GM12891 (cell line): ENCODE results near the gene POLN.

Experiments
- PAX5 ChIP-seq: IDR thresholded peaks from 2 replicates; pipeline ENCODE4 v1.6.1; 2011; ENCODE audit warnings: low read length, moderate library complexity, mild to moderate bottlenecking; ENCODE audit not compliant: insufficient read depth, severe bottlenecking
- POLR2A ChIP-seq: IDR thresholded peaks from 2 replicates; pipeline ENCODE4 v1.6.1; 2011; ENCODE audit warnings: low read depth, low read length, control low read depth
- POLR2AphosphoS5 ChIP-seq: IDR thresholded peaks from 2 replicates; pipeline ENCODE4 v1.6.1; 2011; ENCODE audit warnings: low read depth, low read length, control low read depth
- POU2F2 ChIP-seq: IDR thresholded peaks from 2 replicates; pipeline ENCODE4 v1.6.1; 2011; ENCODE audit warnings: low read depth, mild to moderate bottlenecking, control low read depth, low read length, moderate library complexity
- SPI1 ChIP-seq: IDR thresholded peaks from 2 replicates; pipeline ENCODE4 v1.6.1; 2011; ENCODE audit warnings: low read depth, low read length, control low read depth
- TAF1 ChIP-seq: IDR thresholded peaks from 2 replicates; pipeline ENCODE4 v1.6.1; 2011; ENCODE audit warnings: low read depth, low read length, control low read depth

DNA sequence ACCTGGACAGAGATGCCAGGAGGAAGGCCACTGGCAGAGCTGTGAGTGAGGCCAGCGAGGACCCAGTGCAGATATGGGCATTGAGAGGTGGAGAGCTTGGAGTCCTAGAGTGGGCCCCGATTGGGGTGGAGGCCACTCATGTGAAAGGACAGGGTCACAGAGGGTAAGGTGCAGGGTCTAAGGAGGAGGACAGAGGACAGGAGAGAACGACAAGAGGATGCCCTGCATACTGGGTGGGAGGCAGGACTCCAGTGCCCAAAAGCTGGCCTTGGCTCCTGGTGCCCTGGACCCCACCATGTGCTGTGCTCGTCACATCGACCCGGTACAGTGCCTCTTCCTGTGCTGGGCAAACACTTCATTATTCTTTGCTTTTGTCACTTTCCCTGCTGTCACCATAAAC lies 116.1 kb downstream of the POLN start:
- TF ChIP-seq POLR2A = no peak
- TF ChIP-seq POLR2AphosphoS5 = no peak
- TF ChIP-seq TAF1 = no peak
- TF ChIP-seq SPI1 = no peak
- no peak for TF ChIP-seq POU2F2
- TF ChIP-seq PAX5 = no peak
